ENCODE results near the gene TRPV4.

Gene TRPV4

DNA sequence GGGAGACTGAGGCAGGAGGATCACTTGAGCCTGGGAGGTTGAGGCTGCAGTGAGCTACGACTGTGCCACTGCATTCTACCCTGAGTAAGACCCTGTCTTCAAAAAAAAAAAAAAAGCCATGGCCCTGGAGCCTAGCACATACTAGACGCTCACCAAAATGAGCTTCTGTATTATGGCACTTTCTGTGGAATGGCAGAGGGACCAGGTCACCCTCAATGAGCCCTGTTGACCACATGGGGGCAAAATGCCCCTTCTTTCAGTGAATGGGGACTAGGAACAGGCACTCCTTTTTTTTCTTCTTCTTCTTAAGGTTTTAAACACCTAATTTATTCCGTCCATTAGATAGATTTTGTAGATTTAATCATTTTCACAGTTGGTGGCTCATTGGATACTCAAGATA, 69.1 kb downstream of the TRPV4 start:
- no peak overlapping the region for H3K27ac ChIP-seq (ENCODE audit: low read length)
- peaks cover 0 to 23% of the 10 kb centered on the region in 2 donors for H3K4me1 ChIP-seq (ENCODE audit: control insufficient read depth in 1 of 2, insufficient read depth in 2 of 2, low read length in 2 of 2)
- H3K4me3 ChIP-seq (ENCODE audit: low read depth in 1 of 2, low read length in 2 of 2) = no peak overlapping the region
- H3K27me3 ChIP-seq (ENCODE audit: low read depth, low read length) = no peaks in the 10 kb centered on the region
- H3K36me3 ChIP-seq (ENCODE audit: control insufficient read depth in 1 of 2, insufficient read depth in 2 of 2, low read length in 2 of 2) = no peaks in the 10 kb centered on the region
- H3K9me3 ChIP-seq (ENCODE audit: control insufficient read depth in 1 of 2, low read length in 2 of 2) = peaks cover 0 to 5% of the 10 kb centered on the region in 2 donors

GRCh38 chr12:109763201-109763841, 69.9 kb downstream of the TRPV4 start:
- Histone ChIP-seq H3K27ac (ENCODE audit: low read length) (no peak overlapping the region), H3K4me3 (ENCODE audit: low read depth in 1 of 2, low read length in 2 of 2) (no peak overlapping the region), H3K36me3 (ENCODE audit: control insufficient read depth in 1 of 2, insufficient read depth in 2 of 2, low read length in 2 of 2) (no peaks in the 10 kb centered on the region), H3K4me1 (ENCODE audit: control insufficient read depth in 1 of 2, insufficient read depth in 2 of 2, low read length in 2 of 2) (peaks cover 0 to 30% of the 10 kb centered on the region in 2 donors), H3K27me3 (ENCODE audit: low read depth, low read length) (no peaks in the 10 kb centered on the region), H3K9me3 (ENCODE audit: control insufficient read depth in 1 of 2, low read length in 2 of 2) (peaks cover 0 to 5% of the 10 kb centered on the region in 2 donors)

DNA sequence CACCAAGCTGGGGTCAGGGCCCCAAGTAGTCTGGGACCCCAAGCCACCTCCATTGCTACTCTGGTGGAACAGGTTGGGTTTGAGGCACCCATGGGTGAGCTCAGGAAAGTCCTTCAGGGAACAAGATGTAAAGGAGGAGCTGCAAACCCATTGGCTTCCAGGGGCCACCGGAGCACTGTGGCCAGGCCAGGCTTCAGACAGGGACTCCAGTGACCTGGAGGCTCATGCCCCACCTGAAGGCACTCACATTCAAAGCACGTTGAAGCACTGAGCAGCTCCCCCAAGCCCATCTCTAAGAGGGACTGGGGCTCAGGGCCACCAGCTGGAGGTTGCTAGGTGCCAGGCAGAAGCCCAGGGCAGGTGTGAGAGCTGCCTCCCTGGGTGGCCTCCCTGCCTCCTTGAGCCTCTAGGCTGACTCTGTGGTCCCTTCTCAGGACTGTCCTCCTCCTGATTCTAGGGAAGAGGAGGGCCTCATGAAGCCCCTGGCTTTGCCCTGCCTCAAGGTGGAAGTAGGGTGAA, 70.5 kb downstream of the TRPV4 start:
- peaks cover 0 to 5% of the 10 kb centered on the region in 2 donors for H3K9me3 ChIP-seq (ENCODE audit: control insufficient read depth in 1 of 2, low read length in 2 of 2)
- H3K4me3 ChIP-seq (ENCODE audit: low read depth in 1 of 2, low read length in 2 of 2) = no peak overlapping the region
- peaks cover 0 to 30% of the 10 kb centered on the region in 2 donors for H3K4me1 ChIP-seq (ENCODE audit: control insufficient read depth in 1 of 2, insufficient read depth in 2 of 2, low read length in 2 of 2)
- H3K27me3 ChIP-seq (ENCODE audit: low read depth, low read length) = no peaks in the 10 kb centered on the region
- no peaks in the 10 kb centered on the region for H3K36me3 ChIP-seq (ENCODE audit: control insufficient read depth in 1 of 2, insufficient read depth in 2 of 2, low read length in 2 of 2)
- no peak overlapping the region for H3K27ac ChIP-seq (ENCODE audit: low read length)

DNA sequence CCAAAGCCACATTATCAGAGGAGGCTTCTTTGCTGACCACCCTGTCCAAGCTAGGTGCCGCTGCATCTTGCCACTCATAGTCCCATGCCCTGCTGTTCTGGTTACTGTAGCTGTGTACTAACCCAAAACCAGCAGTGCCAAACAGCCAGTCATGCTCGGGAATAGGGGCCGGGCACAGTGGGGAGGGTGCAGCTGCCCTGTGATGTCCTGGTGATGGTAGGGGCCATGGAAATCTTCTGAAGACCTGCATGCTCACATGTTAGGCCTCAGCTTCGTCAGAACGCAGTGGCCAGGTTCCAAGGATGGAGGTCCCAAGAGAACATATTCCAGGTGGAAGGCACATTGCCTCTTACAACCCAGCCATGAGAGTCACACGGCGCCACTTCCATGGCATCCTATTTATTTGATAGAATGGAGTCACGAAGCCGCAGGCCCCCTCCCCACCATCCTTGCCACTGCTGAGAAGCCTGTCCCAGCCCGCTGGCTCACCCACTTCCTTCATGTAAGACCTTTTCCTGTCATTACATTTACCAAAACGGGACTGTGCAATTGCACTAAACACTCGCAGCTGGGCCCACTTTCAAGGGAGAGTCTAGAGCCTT, 71.0 kb downstream of the TRPV4 start:
- Histone ChIP-seq H3K4me1 (ENCODE audit: control insufficient read depth in 1 of 2, insufficient read depth in 2 of 2, low read length in 2 of 2) (peaks cover 0 to 30% of the 10 kb centered on the region in 2 donors), H3K36me3 (ENCODE audit: control insufficient read depth in 1 of 2, insufficient read depth in 2 of 2, low read length in 2 of 2) (no peaks in the 10 kb centered on the region), H3K27me3 (ENCODE audit: low read depth, low read length) (no peaks in the 10 kb centered on the region), H3K4me3 (ENCODE audit: low read depth in 1 of 2, low read length in 2 of 2) (no peak overlapping the region), H3K27ac (ENCODE audit: low read length) (no peak overlapping the region), H3K9me3 (ENCODE audit: control insufficient read depth in 1 of 2, low read length in 2 of 2) (peaks cover 0 to 5% of the 10 kb centered on the region in 2 donors)

- H3K27me3 ChIP-seq (ENCODE audit: low read depth, low read length) = no peaks in the 10 kb centered on the region
- no peaks in the 10 kb centered on the region for H3K36me3 ChIP-seq (ENCODE audit: control insufficient read depth in 1 of 2, insufficient read depth in 2 of 2, low read length in 2 of 2)
- no peak overlapping the region for H3K27ac ChIP-seq (ENCODE audit: low read length)
These were observed 72.0 kb downstream of the TRPV4 start for GRCh38 chr12:109760930-109761921.

DNA sequence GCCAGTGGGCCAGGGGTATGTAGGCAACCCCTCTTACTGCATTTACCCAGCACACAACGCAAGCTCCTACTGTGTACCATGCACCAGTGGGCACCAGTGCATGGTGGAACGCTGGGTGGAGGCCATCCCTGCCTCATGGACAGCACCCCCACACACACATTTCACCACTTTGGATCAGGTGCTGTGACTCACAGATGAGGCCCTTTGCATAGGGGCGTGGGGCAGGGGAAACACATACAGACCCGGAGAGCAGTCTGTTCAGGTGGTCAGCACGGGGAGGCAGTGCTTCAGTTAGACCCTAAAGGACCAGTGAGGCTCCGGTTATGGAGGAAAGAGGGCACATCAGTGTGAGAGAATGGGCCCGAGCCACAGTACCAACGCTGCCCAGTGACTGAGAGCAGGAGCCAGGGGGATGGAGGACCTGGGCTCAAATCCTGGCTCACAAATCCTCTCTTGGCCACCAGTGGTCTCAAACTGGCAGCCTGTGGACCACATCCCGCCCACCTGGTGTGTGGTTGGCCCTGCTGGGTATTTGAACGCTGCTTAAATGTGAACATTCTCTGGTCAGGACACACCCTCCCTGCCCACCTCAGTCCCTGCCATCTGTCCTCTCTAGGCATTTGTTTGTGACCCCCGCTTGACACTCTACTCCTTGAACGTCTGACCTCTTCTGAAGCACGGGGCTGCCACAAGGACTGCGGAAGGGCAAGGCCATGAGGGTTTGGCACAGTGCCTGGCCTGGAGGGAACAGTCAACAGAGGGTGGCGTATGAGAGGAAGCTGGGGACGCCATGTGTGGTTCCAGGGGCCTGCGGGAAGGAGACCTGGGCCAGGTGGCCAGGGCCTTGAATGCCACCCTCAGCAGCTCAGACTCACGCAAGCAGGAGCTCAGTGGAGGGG, 72.9 kb downstream of the TRPV4 start:
- no peaks in the 10 kb centered on the region for H3K36me3 ChIP-seq (ENCODE audit: control insufficient read depth in 1 of 2, insufficient read depth in 2 of 2, low read length in 2 of 2)
- no peak overlapping the region for H3K4me3 ChIP-seq (ENCODE audit: low read depth in 1 of 2, low read length in 2 of 2)
- peaks cover 0 to 30% of the 10 kb centered on the region in 2 donors for H3K4me1 ChIP-seq (ENCODE audit: control insufficient read depth in 1 of 2, insufficient read depth in 2 of 2, low read length in 2 of 2)
- no peak overlapping the region for H3K27ac ChIP-seq (ENCODE audit: low read length)
- H3K27me3 ChIP-seq (ENCODE audit: low read depth, low read length) = no peaks in the 10 kb centered on the region
- H3K9me3 ChIP-seq (ENCODE audit: control insufficient read depth in 1 of 2, low read length in 2 of 2) = peaks cover 0 to 9% of the 10 kb centered on the region in 2 donors

More at GRCh38 chr12:109760930-109761921, 72.0 kb downstream of the TRPV4 start:
- Histone ChIP-seq H3K4me3 (ENCODE audit: low read depth in 1 of 2, low read length in 2 of 2) (no peak overlapping the region), H3K4me1 (ENCODE audit: control insufficient read depth in 1 of 2, insufficient read depth in 2 of 2, low read length in 2 of 2) (peaks cover 0 to 30% of the 10 kb centered on the region in 2 donors), H3K9me3 (ENCODE audit: control insufficient read depth in 1 of 2, low read length in 2 of 2) (peaks cover 0 to 9% of the 10 kb centered on the region in 2 donors)

DNA sequence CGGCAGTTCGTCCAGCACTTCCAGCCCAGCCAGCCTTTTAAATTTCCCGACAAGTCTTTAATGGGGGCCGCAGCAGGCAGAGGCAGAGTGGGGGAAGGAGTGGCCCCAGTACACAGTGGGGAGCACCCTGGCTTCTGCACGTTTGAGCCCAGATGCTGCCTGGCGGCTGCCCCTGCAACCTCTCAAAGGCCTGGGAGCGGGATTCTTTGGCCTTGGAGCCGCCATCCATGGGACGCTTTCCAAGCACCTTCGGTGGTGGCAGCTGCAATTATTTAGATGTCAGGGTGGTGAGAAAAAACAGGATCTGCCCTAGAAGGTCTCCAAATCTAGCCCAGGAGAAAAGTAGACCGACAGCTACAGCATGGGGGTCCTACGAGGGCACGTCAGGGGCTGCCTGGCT, 73.6 kb downstream of the TRPV4 start:
- Histone ChIP-seq H3K27ac (ENCODE audit: low read length) (no peak overlapping the region), H3K27me3 (ENCODE audit: low read depth, low read length) (no peaks in the 10 kb centered on the region), H3K36me3 (ENCODE audit: control insufficient read depth in 1 of 2, insufficient read depth in 2 of 2, low read length in 2 of 2) (no peaks in the 10 kb centered on the region), H3K9me3 (ENCODE audit: control insufficient read depth in 1 of 2, low read length in 2 of 2) (peaks cover 0 to 9% of the 10 kb centered on the region in 2 donors), H3K4me1 (ENCODE audit: control insufficient read depth in 1 of 2, insufficient read depth in 2 of 2, low read length in 2 of 2) (peaks cover 0 to 30% of the 10 kb centered on the region in 2 donors), H3K4me3 (ENCODE audit: low read depth in 1 of 2, low read length in 2 of 2) (no peak overlapping the region)

DNA sequence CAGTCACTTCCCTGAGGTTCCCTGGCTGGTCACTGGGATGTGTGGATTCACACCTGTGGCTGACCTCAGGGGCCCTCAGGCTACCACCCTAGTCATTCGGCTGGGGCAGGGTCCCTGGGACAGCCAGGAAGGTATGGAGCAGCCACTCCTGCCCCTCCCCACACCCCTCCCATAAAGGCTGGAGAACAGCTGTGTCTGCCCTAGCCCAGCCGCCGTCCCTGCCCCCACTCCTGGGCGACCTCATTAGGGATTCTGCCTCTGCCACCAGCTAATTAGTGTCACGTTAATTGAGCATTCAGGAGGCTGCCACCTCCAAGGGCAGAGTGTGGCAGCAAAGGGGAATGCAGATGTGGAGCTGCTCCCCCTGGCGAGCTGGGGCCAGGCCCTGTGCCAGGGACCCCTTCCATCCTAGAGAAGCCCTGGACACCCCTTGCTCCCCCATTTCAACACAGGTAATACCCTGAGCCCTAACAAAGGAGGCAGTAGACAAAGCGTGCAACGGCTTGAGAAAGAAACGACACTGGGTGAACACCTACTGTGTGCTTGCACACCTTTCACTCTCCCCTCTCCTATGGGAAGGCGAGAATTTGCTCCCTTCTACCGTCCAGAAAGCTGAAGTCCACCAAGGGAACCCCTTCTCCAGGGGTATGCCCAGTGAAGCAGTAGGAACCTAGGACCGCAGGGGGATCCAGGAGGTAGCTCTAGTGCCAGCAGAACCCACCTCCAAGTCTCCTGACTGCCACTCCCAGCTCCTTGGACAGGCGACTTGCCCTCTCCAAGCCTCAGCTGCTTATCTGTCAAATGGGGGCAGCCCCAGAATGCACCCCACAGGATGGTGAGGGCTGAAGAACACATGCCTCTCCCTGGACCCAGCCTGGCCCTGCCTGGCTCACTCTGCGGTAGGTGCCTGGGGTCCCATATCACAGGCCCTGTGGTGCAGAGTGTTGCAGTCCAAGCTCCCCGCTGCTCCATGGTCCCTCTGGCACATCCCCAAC, 74.5 kb downstream of the TRPV4 start:
- H3K36me3 ChIP-seq (ENCODE audit: control insufficient read depth in 1 of 2, insufficient read depth in 2 of 2, low read length in 2 of 2) = no peaks in the 10 kb centered on the region
- no peak overlapping the region for H3K4me3 ChIP-seq (ENCODE audit: low read depth in 1 of 2, low read length in 2 of 2)
- H3K27ac ChIP-seq (ENCODE audit: low read length) = no peak overlapping the region
- H3K4me1 ChIP-seq (ENCODE audit: control insufficient read depth in 1 of 2, insufficient read depth in 2 of 2, low read length in 2 of 2) = peaks cover 0 to 30% of the 10 kb centered on the region in 2 donors
- no peaks in the 10 kb centered on the region for H3K27me3 ChIP-seq (ENCODE audit: low read depth, low read length)
- peaks cover 0 to 9% of the 10 kb centered on the region in 2 donors for H3K9me3 ChIP-seq (ENCODE audit: control insufficient read depth in 1 of 2, low read length in 2 of 2)

DNA sequence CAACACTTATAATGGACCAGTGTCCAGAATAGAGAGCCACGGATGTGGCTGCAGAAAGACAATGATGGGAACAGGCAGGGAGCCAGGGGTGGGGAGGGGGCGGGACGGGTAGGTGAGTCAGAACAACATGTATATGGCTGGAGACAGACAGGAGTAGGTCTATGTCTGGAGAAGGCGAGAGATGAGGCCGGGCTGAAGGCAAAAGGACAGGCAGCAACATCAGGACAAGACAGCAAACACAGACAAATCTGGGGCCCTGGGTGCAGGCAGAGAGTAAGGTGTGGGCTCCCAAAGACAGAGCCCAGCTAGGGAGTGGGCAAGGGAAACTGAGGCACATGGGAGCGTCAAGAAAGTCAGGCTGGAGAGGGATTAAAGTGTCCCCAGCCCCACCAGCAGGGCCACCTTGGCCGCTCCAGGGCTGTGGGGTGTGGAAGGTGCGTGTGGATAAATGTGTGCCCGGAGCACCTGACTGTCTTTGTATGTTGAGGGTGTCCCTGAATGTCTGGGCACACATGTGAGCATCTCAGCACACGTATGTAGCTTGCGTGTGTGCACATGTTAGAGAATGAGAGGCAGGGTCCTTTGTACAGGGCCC, 75.4 kb downstream of the TRPV4 start:
- H3K4me1 ChIP-seq (ENCODE audit: control insufficient read depth in 1 of 2, insufficient read depth in 2 of 2, low read length in 2 of 2) = peaks cover 0 to 30% of the 10 kb centered on the region in 2 donors
- no peaks in the 10 kb centered on the region for H3K27me3 ChIP-seq (ENCODE audit: low read depth, low read length)
- H3K4me3 ChIP-seq (ENCODE audit: low read depth in 1 of 2, low read length in 2 of 2) = no peak overlapping the region
- H3K9me3 ChIP-seq (ENCODE audit: control insufficient read depth in 1 of 2, low read length in 2 of 2) = peaks cover 0 to 4% of the 10 kb centered on the region in 2 donors
- H3K27ac ChIP-seq (ENCODE audit: low read length) = no peak overlapping the region
- H3K36me3 ChIP-seq (ENCODE audit: control insufficient read depth in 1 of 2, insufficient read depth in 2 of 2, low read length in 2 of 2) = no peaks in the 10 kb centered on the region
